HepG2 (cell line): ENCODE results near the gene PPY. TPM values are rescaled to one million over a fixed set of nuclear protein-coding genes. Genes with fewer than 3 reads are reported as not detected.

ENCODE experiments used
- CBX1 ChIP-seq: IDR thresholded peaks from one replicate; pipeline ENCODE4 v1.6.1; 2016; ENCODE audit warnings: antibody characterized with exemption, low read depth
- EHMT2 ChIP-seq: fragments of 200-600 bp; sonication (generic); IDR thresholded peaks from 2 replicates; pipeline ENCODE4 v1.7.0; 2017; ENCODE audit warnings: antibody characterized with exemption, low read depth, low read length, borderline replicate concordance
- ETV5 ChIP-seq: IDR thresholded peaks from 2 replicates; pipeline ENCODE4 v1.6.1; 2018; ENCODE audit warnings: missing biosample characterization, missing genetic modification reagents, inconsistent platforms, borderline replicate concordance
- FOXM1 ChIP-seq: sonication (generic); formaldehyde crosslinking; IDR thresholded peaks from 2 replicates; pipeline ENCODE4 v1.5.0; 2020; ENCODE audit warnings: missing genetic modification reagents
- JUND ChIP-seq: sonication (generic); formaldehyde crosslinking; IDR thresholded peaks from 2 replicates; pipeline ENCODE4 v1.8.0; 2022; ENCODE audit warnings: mild to moderate bottlenecking, missing genetic modification reagents
- MATR3 ChIP-seq: sonication (generic); formaldehyde crosslinking; IDR thresholded peaks from 2 replicates; pipeline ENCODE4 v1.4.0; 2020; ENCODE audit warnings: missing genetic modification reagents
- MBNL3 ChIP-seq: fragments of 250-450 bp; sonication (Bioruptor Pico); conservative IDR thresholded peaks from 2 replicates; pipeline ENCODE4 v1.8.0; 2022; ENCODE audit warnings: mild to moderate bottlenecking, inconsistent platforms
- MEF2D ChIP-seq: sonication (generic); formaldehyde crosslinking; IDR thresholded peaks from 2 replicates; pipeline ENCODE4 v1.5.1; 2020; ENCODE audit warnings: mild to moderate bottlenecking, missing genetic modification reagents
- MIXL1 ChIP-seq: IDR thresholded peaks from 2 replicates; pipeline ENCODE4 v1.6.1; 2016
- MXI1 ChIP-seq: IDR thresholded peaks from 3 replicates; pipeline ENCODE4 v1.6.1; 2012; ENCODE audit warnings: low read depth, low read length, inconsistent platforms, borderline replicate concordance
- SP5 ChIP-seq: IDR thresholded peaks from 2 replicates; pipeline ENCODE4 v1.6.1; 2016; ENCODE audit warnings: low read depth, borderline replicate concordance
- WIZ ChIP-seq: sonication (generic); formaldehyde crosslinking; IDR thresholded peaks from 2 replicates; pipeline ENCODE4 v1.5.1; 2020; ENCODE audit warnings: mild to moderate bottlenecking, missing genetic modification reagents
- XBP1 ChIP-seq: sonication (generic); formaldehyde crosslinking; IDR thresholded peaks from 2 replicates; pipeline ENCODE4 v1.5.0; 2020; ENCODE audit warnings: missing genetic modification reagents
- ZNF180 ChIP-seq: sonication (generic); formaldehyde crosslinking; IDR thresholded peaks from 2 replicates; pipeline ENCODE4 v1.4.0; 2020; ENCODE audit warnings: low read depth, missing genetic modification reagents, borderline replicate concordance
- ZNF34 ChIP-seq: sonication (generic); formaldehyde crosslinking; IDR thresholded peaks from 2 replicates; pipeline ENCODE4 v1.4.0; 2020; ENCODE audit warnings: mild to moderate bottlenecking, missing genetic modification reagents, borderline replicate concordance
- ZNF607 ChIP-seq: sonication (generic); formaldehyde crosslinking; IDR thresholded peaks from 2 replicates; pipeline ENCODE4 v1.5.1; 2020; ENCODE audit warnings: missing genetic modification reagents, mild to moderate bottlenecking, borderline replicate concordance
- polyA plus RNA-seq, 8 experiments: library from polyadenylated mRNA; depleted of rRNA in 3 of 8; stranded (reverse) in 7 of 8; unstranded in 1 of 8; fragments of >200 nt; fragmentation: Illumina TruSeq in 4 of 8; extraction: Trizol in 4 of 8; gene quantifications; 2 replicates each; pipeline versions ENCODE4 v1.2.1 to v1.2.3, GENCODE V29; 2011 to 2016; ENCODE audit warnings: low read depth in 4 of 8, missing spikeins in 1 of 8, mixed read lengths in 1 of 8; ENCODE audit not compliant: insufficient read depth in 1 of 8
- total RNA-seq, 5 experiments: library from RNA; depleted of rRNA; stranded (reverse); fragments of >200 nt; fragmentation: Illumina TruSeq; extraction: Trizol; gene quantifications; 2 replicates each; pipeline ENCODE4 v1.2.3, GENCODE V29; 2016; ENCODE audit warnings: low read depth in 1 of 5
- TF ChIP-seq, protein P1 (sequence below): sonication (generic); formaldehyde crosslinking; IDR thresholded peaks from 2 replicates; pipeline ENCODE4 v1.8.0; 2023; ENCODE audit warnings: mild to moderate bottlenecking, missing genetic modification reagents
- TF ChIP-seq, protein P2 (sequence below): sonication (generic); formaldehyde crosslinking; IDR thresholded peaks from 2 replicates; pipeline ENCODE4 v1.4.0; 2020; ENCODE audit warnings: missing genetic modification reagents, mild to moderate bottlenecking, borderline replicate concordance
- TF ChIP-seq, protein P3 (sequence below): sonication (generic); formaldehyde crosslinking; IDR thresholded peaks from 2 replicates; pipeline ENCODE4 v1.8.1; 2023; ENCODE audit warnings: missing genetic modification reagents, mild to moderate bottlenecking, borderline replicate concordance
- TF ChIP-seq, protein P4 (sequence below): sonication (generic); formaldehyde crosslinking; IDR thresholded peaks from 2 replicates; pipeline ENCODE4 v1.9.0; 2021; ENCODE audit warnings: missing genetic modification reagents, borderline replicate concordance
- TF ChIP-seq, protein P5 (sequence below): sonication (generic); formaldehyde crosslinking; IDR thresholded peaks from 2 replicates; pipeline ENCODE4 v1.4.0; 2020; ENCODE audit warnings: missing genetic modification reagents, low read depth, mild to moderate bottlenecking, borderline replicate concordance
- TF ChIP-seq, protein P6 (sequence below): sonication (generic); formaldehyde crosslinking; IDR thresholded peaks from 2 replicates; pipeline ENCODE4 v1.4.0; 2020; ENCODE audit warnings: missing genetic modification reagents

PPY gene
- total and polyA plus RNA-seq, 2 of the 13 experiments (the other 11 are each of a cell fraction or from before 2014, with no cell fraction given), result not detected

DNA sequence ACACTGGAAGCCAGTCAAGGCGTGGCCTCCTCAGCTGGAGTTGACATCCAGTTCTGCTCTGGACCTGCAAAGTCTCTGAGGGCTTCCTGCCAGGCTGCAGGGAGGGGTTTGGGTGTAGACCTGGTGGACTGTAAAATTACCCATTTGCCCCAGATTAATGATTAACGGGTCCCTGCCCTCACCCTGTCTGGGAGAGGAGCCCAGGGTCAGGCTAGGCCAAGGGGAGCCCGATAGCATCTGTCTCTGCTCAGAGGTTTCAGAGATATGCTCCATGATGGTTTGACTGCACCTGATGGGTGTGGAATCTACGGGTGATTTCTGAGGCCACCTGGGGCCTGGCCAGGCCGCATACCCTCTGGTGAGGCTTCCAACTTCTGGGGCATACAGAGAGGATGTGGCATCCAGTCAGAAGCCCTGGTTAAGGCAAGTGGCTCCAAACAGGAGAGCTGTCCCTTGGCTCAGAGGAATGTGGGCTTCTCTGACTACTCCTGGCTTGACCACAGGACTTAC, 11.2 kb downstream of the PPY start (continued):
- TF ChIP-seq XBP1 (CRISPR knock-in tag) (no peak), JUND (CRISPR knock-in tag) (no peak), ZNF180 (CRISPR knock-in tag) (no peak), MXI1 (no peak; the same call in 2 of the 3 replicates), MEF2D (peak; percentile 22; the same call in 1 of the 2 replicates), ETV5 (CRISPR knock-in tag) (peak; percentile 33; the same call in 1 of the 2 replicates), MBNL3 (CRISPR knock-in tag) (no peak), ZNF34 (CRISPR knock-in tag) (no peak), SP5 (CRISPR knock-in tag) (no peak), MATR3 (CRISPR knock-in tag) (no peak), ZNF607 (no peak), CBX1 (no peak), WIZ (CRISPR knock-in tag) (no peak), EHMT2 (no peak), MIXL1 (CRISPR knock-in tag) (peak; percentile 41; the same call in 1 of the 2 replicates), FOXM1 (CRISPR knock-in tag) (no peak)
- TF ChIP-seq, protein P1, sequence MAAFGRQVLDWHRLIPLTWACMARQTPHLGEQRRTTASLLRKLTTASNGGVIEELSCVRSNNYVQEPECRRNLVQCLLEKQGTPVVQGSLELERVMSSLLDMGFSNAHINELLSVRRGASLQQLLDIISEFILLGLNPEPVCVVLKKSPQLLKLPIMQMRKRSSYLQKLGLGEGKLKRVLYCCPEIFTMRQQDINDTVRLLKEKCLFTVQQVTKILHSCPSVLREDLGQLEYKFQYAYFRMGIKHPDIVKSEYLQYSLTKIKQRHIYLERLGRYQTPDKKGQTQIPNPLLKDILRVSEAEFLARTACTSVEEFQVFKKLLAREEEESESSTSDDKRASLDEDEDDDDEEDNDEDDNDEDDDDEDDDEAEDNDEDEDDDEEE, result no peak
- TF ChIP-seq, protein P2, sequence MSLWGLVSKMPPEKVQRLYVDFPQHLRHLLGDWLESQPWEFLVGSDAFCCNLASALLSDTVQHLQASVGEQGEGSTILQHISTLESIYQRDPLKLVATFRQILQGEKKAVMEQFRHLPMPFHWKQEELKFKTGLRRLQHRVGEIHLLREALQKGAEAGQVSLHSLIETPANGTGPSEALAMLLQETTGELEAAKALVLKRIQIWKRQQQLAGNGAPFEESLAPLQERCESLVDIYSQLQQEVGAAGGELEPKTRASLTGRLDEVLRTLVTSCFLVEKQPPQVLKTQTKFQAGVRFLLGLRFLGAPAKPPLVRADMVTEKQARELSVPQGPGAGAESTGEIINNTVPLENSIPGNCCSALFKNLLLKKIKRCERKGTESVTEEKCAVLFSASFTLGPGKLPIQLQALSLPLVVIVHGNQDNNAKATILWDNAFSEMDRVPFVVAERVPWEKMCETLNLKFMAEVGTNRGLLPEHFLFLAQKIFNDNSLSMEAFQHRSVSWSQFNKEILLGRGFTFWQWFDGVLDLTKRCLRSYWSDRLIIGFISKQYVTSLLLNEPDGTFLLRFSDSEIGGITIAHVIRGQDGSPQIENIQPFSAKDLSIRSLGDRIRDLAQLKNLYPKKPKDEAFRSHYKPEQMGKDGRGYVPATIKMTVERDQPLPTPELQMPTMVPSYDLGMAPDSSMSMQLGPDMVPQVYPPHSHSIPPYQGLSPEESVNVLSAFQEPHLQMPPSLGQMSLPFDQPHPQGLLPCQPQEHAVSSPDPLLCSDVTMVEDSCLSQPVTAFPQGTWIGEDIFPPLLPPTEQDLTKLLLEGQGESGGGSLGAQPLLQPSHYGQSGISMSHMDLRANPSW (CRISPR knock-in tag), result no peak
- TF ChIP-seq, protein P3, sequence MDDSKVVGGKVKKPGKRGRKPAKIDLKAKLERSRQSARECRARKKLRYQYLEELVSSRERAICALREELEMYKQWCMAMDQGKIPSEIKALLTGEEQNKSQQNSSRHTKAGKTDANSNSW (CRISPR knock-in tag), result no peak
- TF ChIP-seq, protein P4, sequence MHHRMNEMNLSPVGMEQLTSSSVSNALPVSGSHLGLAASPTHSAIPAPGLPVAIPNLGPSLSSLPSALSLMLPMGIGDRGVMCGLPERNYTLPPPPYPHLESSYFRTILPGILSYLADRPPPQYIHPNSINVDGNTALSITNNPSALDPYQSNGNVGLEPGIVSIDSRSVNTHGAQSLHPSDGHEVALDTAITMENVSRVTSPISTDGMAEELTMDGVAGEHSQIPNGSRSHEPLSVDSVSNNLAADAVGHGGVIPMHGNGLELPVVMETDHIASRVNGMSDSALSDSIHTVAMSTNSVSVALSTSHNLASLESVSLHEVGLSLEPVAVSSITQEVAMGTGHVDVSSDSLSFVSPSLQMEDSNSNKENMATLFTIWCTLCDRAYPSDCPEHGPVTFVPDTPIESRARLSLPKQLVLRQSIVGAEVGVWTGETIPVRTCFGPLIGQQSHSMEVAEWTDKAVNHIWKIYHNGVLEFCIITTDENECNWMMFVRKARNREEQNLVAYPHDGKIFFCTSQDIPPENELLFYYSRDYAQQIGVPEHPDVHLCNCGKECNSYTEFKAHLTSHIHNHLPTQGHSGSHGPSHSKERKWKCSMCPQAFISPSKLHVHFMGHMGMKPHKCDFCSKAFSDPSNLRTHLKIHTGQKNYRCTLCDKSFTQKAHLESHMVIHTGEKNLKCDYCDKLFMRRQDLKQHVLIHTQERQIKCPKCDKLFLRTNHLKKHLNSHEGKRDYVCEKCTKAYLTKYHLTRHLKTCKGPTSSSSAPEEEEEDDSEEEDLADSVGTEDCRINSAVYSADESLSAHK (CRISPR knock-in tag), result no peak
- TF ChIP-seq, protein P5, sequence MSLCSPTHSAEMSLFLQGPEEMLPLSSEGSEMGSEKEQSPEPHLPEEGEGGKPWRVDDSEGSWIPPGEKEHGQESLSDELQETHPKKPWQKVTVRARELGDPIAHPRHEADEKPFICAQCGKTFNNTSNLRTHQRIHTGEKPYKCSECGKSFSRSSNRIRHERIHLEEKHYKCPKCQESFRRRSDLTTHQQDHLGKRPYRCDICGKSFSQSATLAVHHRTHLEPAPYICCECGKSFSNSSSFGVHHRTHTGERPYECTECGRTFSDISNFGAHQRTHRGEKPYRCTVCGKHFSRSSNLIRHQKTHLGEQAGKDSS (CRISPR knock-in tag), result no peak
- TF ChIP-seq, protein P6, sequence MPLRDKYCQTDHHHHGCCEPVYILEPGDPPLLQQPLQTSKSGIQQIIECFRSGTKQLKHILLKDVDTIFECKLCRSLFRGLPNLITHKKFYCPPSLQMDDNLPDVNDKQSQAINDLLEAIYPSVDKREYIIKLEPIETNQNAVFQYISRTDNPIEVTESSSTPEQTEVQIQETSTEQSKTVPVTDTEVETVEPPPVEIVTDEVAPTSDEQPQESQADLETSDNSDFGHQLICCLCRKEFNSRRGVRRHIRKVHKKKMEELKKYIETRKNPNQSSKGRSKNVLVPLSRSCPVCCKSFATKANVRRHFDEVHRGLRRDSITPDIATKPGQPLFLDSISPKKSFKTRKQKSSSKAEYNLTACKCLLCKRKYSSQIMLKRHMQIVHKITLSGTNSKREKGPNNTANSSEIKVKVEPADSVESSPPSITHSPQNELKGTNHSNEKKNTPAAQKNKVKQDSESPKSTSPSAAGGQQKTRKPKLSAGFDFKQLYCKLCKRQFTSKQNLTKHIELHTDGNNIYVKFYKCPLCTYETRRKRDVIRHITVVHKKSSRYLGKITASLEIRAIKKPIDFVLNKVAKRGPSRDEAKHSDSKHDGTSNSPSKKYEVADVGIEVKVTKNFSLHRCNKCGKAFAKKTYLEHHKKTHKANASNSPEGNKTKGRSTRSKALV, result no peak
